Activated naive CD8-positive, alpha-beta T cell treated with anti-CD3 and anti-CD28 coated beads, Interleukin-2, amount 50 U/mL, for 24 hours (primary cell): ENCODE results near the gene LRRC53.

ENCODE experiments used
- ATAC-seq: fragments of 150-1000 bp; cut with Tn5 transposase; one replicate; pipeline ENCODE4 v1.10.0; 2021
- DNase-seq: peaks from one replicate; pipeline ENCODE4 v3.0.0; 2021
- H3K27ac Mint-ChIP-seq: one replicate; pipeline ENCODE4 v1.8.0; 2021; ENCODE audit warnings: mild to moderate bottlenecking, mixed read lengths
- H3K27me3 Mint-ChIP-seq: one replicate; pipeline ENCODE4 v1.8.0; 2021; ENCODE audit warnings: mixed read lengths
- H3K36me3 Mint-ChIP-seq: one replicate; pipeline ENCODE4 v1.8.0; 2021; ENCODE audit warnings: low read depth, mixed read lengths
- H3K4me1 Mint-ChIP-seq: one replicate; pipeline ENCODE4 v1.8.0; 2021; ENCODE audit warnings: mixed read lengths
- H3K4me3 Mint-ChIP-seq: one replicate; pipeline ENCODE4 v1.8.0; 2021; ENCODE audit warnings: mild to moderate bottlenecking, moderate library complexity, mixed read lengths
- H3K9me3 Mint-ChIP-seq: one replicate; pipeline ENCODE4 v1.8.0; 2021; ENCODE audit warnings: mixed read lengths

LRRC53 gene

DNA sequence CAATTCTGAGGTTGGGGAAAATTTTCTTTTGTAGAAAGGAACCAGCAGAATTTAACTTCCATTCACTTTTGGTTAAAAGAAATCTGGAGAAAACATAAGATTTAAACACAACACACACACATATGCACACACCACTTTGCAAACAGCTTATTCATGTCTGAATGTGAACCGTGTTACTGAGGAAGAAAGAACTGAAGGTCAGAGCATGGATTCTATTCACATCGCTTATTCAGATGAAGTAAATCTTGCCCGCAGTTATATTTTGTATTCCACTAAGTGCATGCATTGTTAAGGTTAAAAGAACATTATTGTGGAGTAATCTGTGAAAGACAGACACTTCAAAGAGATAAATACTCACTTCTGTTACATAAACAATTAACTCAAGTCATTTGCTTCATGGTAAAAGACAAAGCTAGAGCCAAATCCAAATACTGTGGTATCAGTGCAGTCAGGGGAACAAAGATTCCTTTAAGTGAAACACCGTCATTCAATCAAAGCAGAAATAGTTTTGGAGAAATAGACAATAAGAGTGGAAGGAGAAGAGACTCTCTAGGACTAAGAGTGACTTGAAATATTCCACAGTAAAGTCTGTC lies 82.0 kb downstream of the LRRC53 start:
- Mint-ChIP-seq H3K27me3 (no peaks in the 10 kb centered on the region), H3K4me3 (no peak overlapping the region), H3K4me1 (no peaks in the 10 kb centered on the region), H3K36me3 (no peaks in the 10 kb centered on the region), H3K9me3 (no peaks in the 10 kb centered on the region), H3K27ac (no peak overlapping the region)
- no peak for DNase-seq
- no peak for ATAC-seq

GRCh38 chr1:74429580-74429979 lies 82.8 kb downstream of the LRRC53 start:
- Mint-ChIP-seq H3K4me3 (no peak overlapping the region), H3K27ac (no peak overlapping the region), H3K27me3 (no peaks in the 10 kb centered on the region), H3K36me3 (no peaks in the 10 kb centered on the region), H3K9me3 (no peaks in the 10 kb centered on the region), H3K4me1 (no peaks in the 10 kb centered on the region)
- ATAC-seq: no peak
- no peak for DNase-seq

DNA sequence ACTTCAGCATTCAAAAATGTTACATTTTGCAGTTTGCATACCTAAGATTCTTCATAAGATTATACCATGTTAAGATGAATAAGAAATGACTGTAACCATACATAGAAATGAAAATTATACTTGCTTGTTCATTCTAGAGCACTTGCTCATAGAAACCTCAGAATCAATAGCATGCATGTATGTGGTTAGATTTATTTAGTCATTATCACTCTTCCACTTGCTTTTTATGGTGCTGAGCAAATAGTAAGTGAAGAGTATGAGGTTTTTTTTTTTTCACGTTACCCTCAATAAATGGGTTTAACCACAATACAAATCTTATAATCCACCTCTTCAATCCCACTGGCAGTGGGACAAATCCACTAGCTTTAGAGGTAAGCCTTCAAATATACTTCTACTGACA lies 84.7 kb downstream of the LRRC53 start:
- DNase-seq (no peak), ATAC-seq (no peak)
- no peaks in the 10 kb centered on the region for H3K9me3 Mint-ChIP-seq
- H3K4me3 Mint-ChIP-seq: no peak overlapping the region
- no peaks in the 10 kb centered on the region for H3K27me3 Mint-ChIP-seq
- no peaks in the 10 kb centered on the region for H3K4me1 Mint-ChIP-seq
- no peak overlapping the region for H3K27ac Mint-ChIP-seq
- H3K36me3 Mint-ChIP-seq: no peaks in the 10 kb centered on the region

GRCh38 chr1:74426208-74426937 lies 86.0 kb downstream of the LRRC53 start:
- Mint-ChIP-seq H3K9me3 (no peaks in the 10 kb centered on the region), H3K36me3 (no peaks in the 10 kb centered on the region), H3K4me1 (no peaks in the 10 kb centered on the region), H3K27ac (no peak overlapping the region), H3K27me3 (no peaks in the 10 kb centered on the region), H3K4me3 (no peak overlapping the region)
- DNase-seq (no peak), ATAC-seq (no peak)

DNA sequence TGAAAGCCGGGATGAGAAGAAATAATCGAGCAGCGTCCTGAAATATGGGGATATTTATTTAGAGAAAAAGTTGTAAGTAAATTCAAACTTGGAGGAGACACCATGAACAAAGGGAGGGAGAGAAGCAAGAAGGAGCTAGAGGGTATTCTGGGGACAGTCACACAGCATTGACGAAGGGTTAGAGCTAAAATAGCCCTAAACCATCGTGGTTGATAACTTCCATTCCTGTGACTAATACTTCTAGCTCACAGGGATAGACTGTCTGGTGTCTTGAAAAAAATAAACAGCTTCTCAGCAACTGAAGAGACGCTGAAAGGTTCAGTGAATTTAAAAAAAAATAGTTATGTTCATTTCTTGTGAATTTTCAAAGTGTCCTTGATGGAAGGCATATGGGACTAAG lies 86.7 kb downstream of the LRRC53 start:
- Mint-ChIP-seq H3K4me3 (no peak overlapping the region), H3K36me3 (no peaks in the 10 kb centered on the region), H3K27ac (no peak overlapping the region), H3K27me3 (no peaks in the 10 kb centered on the region), H3K9me3 (no peaks in the 10 kb centered on the region), H3K4me1 (no peaks in the 10 kb centered on the region)
- ATAC-seq: no peak
- no peak for DNase-seq

DNA sequence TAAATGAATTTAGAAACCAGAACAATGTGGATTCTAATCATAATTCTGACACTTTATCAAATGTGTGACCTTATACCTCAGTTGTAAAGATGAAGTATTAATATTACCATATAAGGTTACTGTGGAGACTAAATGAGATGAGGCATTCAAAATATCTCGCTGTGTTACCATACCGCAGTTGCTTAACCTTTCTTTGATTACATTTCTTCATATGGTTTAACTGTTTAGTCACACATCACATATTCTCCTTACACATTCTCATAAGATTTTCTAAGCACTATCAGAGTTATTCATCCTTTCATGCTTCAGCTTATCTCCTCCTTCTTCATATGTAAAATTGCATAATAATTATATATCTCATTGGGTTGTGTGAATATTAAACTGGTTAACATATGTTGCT lies 88.9 kb downstream of the LRRC53 start:
- no peak overlapping the region for H3K4me3 Mint-ChIP-seq
- H3K27ac Mint-ChIP-seq: no peak overlapping the region
- DNase-seq: no peak
- no peak for ATAC-seq
- H3K27me3 Mint-ChIP-seq: peaks cover 2% of the 10 kb centered on the region
- no peaks in the 10 kb centered on the region for H3K9me3 Mint-ChIP-seq
- no peaks in the 10 kb centered on the region for H3K4me1 Mint-ChIP-seq
- no peaks in the 10 kb centered on the region for H3K36me3 Mint-ChIP-seq

- DNase-seq (no peak), ATAC-seq (no peak)
- Mint-ChIP-seq H3K27ac (no peak overlapping the region), H3K4me3 (no peak overlapping the region), H3K27me3 (peaks cover 2% of the 10 kb centered on the region), H3K9me3 (no peaks in the 10 kb centered on the region), H3K36me3 (no peaks in the 10 kb centered on the region), H3K4me1 (no peaks in the 10 kb centered on the region)
Observed at GRCh38 chr1:74422421-74423292, 89.8 kb downstream of the LRRC53 start.

GRCh38 chr1:74420467-74420866 lies 91.9 kb downstream of the LRRC53 start:
- no peak for DNase-seq

More at GRCh38 chr1:74420467-74420866, 91.9 kb downstream of the LRRC53 start:
- H3K9me3 Mint-ChIP-seq: no peaks in the 10 kb centered on the region
- no peak overlapping the region for H3K27ac Mint-ChIP-seq
- H3K27me3 Mint-ChIP-seq: peaks cover 2% of the 10 kb centered on the region
- H3K36me3 Mint-ChIP-seq: no peaks in the 10 kb centered on the region
- H3K4me1 Mint-ChIP-seq: no peaks in the 10 kb centered on the region
- ATAC-seq: no peak
- no peak overlapping the region for H3K4me3 Mint-ChIP-seq
